ENCODE data around the gene LYRM9.
"Not testable (repeated sequence)": the region's sequence is repeated elsewhere in the genome, so short reads cannot be mapped to it uniquely, and the experiment has no call there.

The LYRM9 gene

GRCh38 chr17:27834571-27834970 is 58.6 kb downstream of the LYRM9 start (continued):
- no peak for TF ChIP-seq BCL11B (tag by site-specific recombination; IDR thresholded peaks at IDR 0.05; ENCODE audit: low read depth)
- TF ChIP-seq ZNF621 (tag by site-specific recombination; IDR thresholded peaks at IDR 0.05) = no peak

- no peaks in the 10 kb centered on the region for H3K36me3 ChIP-seq (ENCODE audit: control insufficient read depth in 2 of 2, insufficient read depth in 1 of 2, low read length in 2 of 2)
- ChIA-PET POLR2A (interaction anchor here (0.7 kb wide), 1 partner anchor 208 kb away, joined by 5 read pairs; no protein-coding TSS in a partner anchor), CTCF (interaction anchor here (0.6 to 2.0 kb wide), 6 partner anchors 26 to 61 kb away, joined by 3 to 6 read pairs (median 4); partner anchors contain the start of gene LYRM9)
- TF ChIP-seq ZNF426 (tag by site-specific recombination; IDR thresholded peaks at IDR 0.05) (no peak), ZNF214 (tag by site-specific recombination; IDR thresholded peaks at IDR 0.05; ENCODE audit: borderline replicate concordance) (no peak), ZNF701 (tag by site-specific recombination; IDR thresholded peaks at IDR 0.05) (no peak), ZNF155 (tag by site-specific recombination; IDR thresholded peaks at IDR 0.05) (no peak), ZNF658 (tag by site-specific recombination; IDR thresholded peaks at IDR 0.05) (no peak), ZNF398 (tag by site-specific recombination; IDR thresholded peaks at IDR 0.05) (no peak), ZNF433 (tag by site-specific recombination; IDR thresholded peaks at IDR 0.05; ENCODE audit: low read depth) (no peak), GLI2 (tag by site-specific recombination; IDR thresholded peaks at IDR 0.05; ENCODE audit: borderline replicate concordance, low read depth) (no peak), EGR2 (tag by site-specific recombination; IDR thresholded peaks at IDR 0.05; ENCODE audit: low read depth) (no peak), ZNF175 (tag by site-specific recombination; IDR thresholded peaks at IDR 0.05) (no peak), ZSCAN16 (tag by site-specific recombination; IDR thresholded peaks at IDR 0.05) (no peak)
- H3K27ac ChIP-seq (ENCODE audit: extremely low read depth, low read depth, low read length) = no peak overlapping the region
- no peaks in the 10 kb centered on the region for H3K4me1 ChIP-seq (ENCODE audit: control insufficient read depth, insufficient read depth, low read length)
- H3K4me3 ChIP-seq (ENCODE audit: low read depth, low read length) = no peak overlapping the region
- no peaks in the 10 kb centered on the region for H3K9me3 ChIP-seq (ENCODE audit: control insufficient read depth, insufficient read depth, low read depth, low read length)
Measured at GRCh38 chr17:27832831-27833230, 60.3 kb downstream of the LYRM9 start.

GRCh38 chr17:27829888-27830287 is 63.3 kb downstream of the LYRM9 start:
- H3K4me3 ChIP-seq (ENCODE audit: low read depth, low read length); CTCF ChIA-PET; H3K9me3 ChIP-seq (ENCODE audit: control insufficient read depth, insufficient read depth, low read depth, low read length); H3K27ac ChIP-seq (ENCODE audit: extremely low read depth, low read depth, low read length); H3K36me3 ChIP-seq (ENCODE audit: control insufficient read depth in 2 of 2, insufficient read depth in 1 of 2, low read length in 2 of 2); H3K4me1 ChIP-seq (ENCODE audit: control insufficient read depth, insufficient read depth, low read length); POLR2A ChIA-PET: not testable (repeated sequence)

- H3K9me3 ChIP-seq (ENCODE audit: control insufficient read depth, insufficient read depth, low read depth, low read length); H3K36me3 ChIP-seq (ENCODE audit: control insufficient read depth in 2 of 2, insufficient read depth in 1 of 2, low read length in 2 of 2); H3K4me1 ChIP-seq (ENCODE audit: control insufficient read depth, insufficient read depth, low read length); CTCF ChIA-PET; H3K27ac ChIP-seq (ENCODE audit: extremely low read depth, low read depth, low read length); POLR2A ChIA-PET; H3K4me3 ChIP-seq (ENCODE audit: low read depth, low read length): not testable (repeated sequence)
Measured at GRCh38 chr17:27829143-27829711, 63.9 kb downstream of the LYRM9 start.

Measured in HEK293 (cell line).